GM23338 (cell line): ENCODE measurements around the gene SRMS.

Source experiments
- CREB1 ChIP-seq: fragments of 250-450 bp; sonication (Bioruptor Pico); IDR thresholded peaks from 2 replicates; pipeline ENCODE4 v1.5.0; 2020; ENCODE audit warnings: low read depth, mild to moderate bottlenecking, moderate library complexity
- EZH2 ChIP-seq: fragments of 200-600 bp; sonication (generic); IDR thresholded peaks from one replicate; pipeline ENCODE4 v1.8.0; 2017; ENCODE audit warnings: antibody characterized with exemption, mild to moderate bottlenecking, low read depth; ENCODE audit not compliant: unreplicated experiment
- EZH2phosphoT487 ChIP-seq: fragments of 200-600 bp; sonication (generic); IDR thresholded peaks from one replicate; pipeline ENCODE4 v1.8.1; 2018; ENCODE audit warnings: antibody characterized with exemption; ENCODE audit not compliant: unreplicated experiment
- JUNB ChIP-seq: IDR thresholded peaks from one replicate; pipeline ENCODE4 v1.6.1; 2016; ENCODE audit warnings: antibody characterized with exemption; ENCODE audit not compliant: unreplicated experiment
- NANOG ChIP-seq: IDR thresholded peaks from 2 replicates; pipeline ENCODE4 v1.6.1; 2016; ENCODE audit warnings: antibody characterized with exemption, borderline replicate concordance
- POLR2AphosphoS5 ChIP-seq: IDR thresholded peaks from 2 replicates; pipeline ENCODE4 v1.6.1; 2016; ENCODE audit warnings: antibody characterized with exemption, low read depth
- REST ChIP-seq: IDR thresholded peaks from one replicate; pipeline ENCODE4 v1.6.1; 2018; ENCODE audit warnings: antibody characterized with exemption; ENCODE audit not compliant: unreplicated experiment
- STAT1 ChIP-seq: IDR thresholded peaks from one replicate; pipeline ENCODE4 v1.6.1; 2016; ENCODE audit warnings: antibody characterized with exemption; ENCODE audit not compliant: unreplicated experiment
- ZNF114 ChIP-seq: fragments of 250-450 bp; sonication (Bioruptor Pico); IDR thresholded peaks from 2 replicates; pipeline ENCODE4 v1.5.0; 2020; ENCODE audit warnings: mild to moderate bottlenecking, moderate library complexity
- ZNF331 ChIP-seq: fragments of 250-450 bp; sonication (Bioruptor Pico); IDR thresholded peaks from 2 replicates; pipeline ENCODE4 v1.5.0; 2020; ENCODE audit warnings: low read depth, mild to moderate bottlenecking, moderate library complexity
- TF ChIP-seq, protein P1 (sequence below), 2 experiments: fragments of 200-600 bp in 1 of 2; sonication (generic) in 1 of 2; conservative IDR thresholded peaks; 2 replicates each; pipeline versions ENCODE4 v1.5.1 to v1.6.1; 2016 to 2017; ENCODE audit warnings: antibody characterized with exemption in 2 of 2, low read depth in 2 of 2, mild to moderate bottlenecking in 2 of 2, moderate library complexity in 1 of 2
- TF ChIP-seq, protein P2 (sequence below): IDR thresholded peaks from 2 replicates; pipeline ENCODE4 v1.6.1; 2016; ENCODE audit warnings: antibody characterized with exemption
- TF ChIP-seq, protein P3 (sequence below): fragments of 250-450 bp; sonication (Bioruptor Pico); IDR thresholded peaks from 2 replicates; pipeline ENCODE4 v1.5.0; 2020; ENCODE audit warnings: mild to moderate bottlenecking, moderate library complexity

- TF ChIP-seq, protein P1, sequence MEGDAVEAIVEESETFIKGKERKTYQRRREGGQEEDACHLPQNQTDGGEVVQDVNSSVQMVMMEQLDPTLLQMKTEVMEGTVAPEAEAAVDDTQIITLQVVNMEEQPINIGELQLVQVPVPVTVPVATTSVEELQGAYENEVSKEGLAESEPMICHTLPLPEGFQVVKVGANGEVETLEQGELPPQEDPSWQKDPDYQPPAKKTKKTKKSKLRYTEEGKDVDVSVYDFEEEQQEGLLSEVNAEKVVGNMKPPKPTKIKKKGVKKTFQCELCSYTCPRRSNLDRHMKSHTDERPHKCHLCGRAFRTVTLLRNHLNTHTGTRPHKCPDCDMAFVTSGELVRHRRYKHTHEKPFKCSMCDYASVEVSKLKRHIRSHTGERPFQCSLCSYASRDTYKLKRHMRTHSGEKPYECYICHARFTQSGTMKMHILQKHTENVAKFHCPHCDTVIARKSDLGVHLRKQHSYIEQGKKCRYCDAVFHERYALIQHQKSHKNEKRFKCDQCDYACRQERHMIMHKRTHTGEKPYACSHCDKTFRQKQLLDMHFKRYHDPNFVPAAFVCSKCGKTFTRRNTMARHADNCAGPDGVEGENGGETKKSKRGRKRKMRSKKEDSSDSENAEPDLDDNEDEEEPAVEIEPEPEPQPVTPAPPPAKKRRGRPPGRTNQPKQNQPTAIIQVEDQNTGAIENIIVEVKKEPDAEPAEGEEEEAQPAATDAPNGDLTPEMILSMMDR (conservative IDR thresholded peaks at IDR 0.05; ENCODE audit: low read depth in 2 of 2) = no peak
- TF ChIP-seq EZH2 = no peak
- no peak for TF ChIP-seq POLR2AphosphoS5
- no peak for TF ChIP-seq REST
- no peak for TF ChIP-seq ZNF114 (CRISPR knock-in tag)
- no peak for TF ChIP-seq CREB1 (CRISPR knock-in tag)
- TF ChIP-seq EZH2phosphoT487 = no peak
- no peak for TF ChIP-seq JUNB
- no peak for TF ChIP-seq STAT1
- no peak for TF ChIP-seq NANOG
- TF ChIP-seq, protein P2, sequence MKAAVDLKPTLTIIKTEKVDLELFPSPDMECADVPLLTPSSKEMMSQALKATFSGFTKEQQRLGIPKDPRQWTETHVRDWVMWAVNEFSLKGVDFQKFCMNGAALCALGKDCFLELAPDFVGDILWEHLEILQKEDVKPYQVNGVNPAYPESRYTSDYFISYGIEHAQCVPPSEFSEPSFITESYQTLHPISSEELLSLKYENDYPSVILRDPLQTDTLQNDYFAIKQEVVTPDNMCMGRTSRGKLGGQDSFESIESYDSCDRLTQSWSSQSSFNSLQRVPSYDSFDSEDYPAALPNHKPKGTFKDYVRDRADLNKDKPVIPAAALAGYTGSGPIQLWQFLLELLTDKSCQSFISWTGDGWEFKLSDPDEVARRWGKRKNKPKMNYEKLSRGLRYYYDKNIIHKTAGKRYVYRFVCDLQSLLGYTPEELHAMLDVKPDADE = no peak
- TF ChIP-seq ZNF331 = no peak
- TF ChIP-seq, protein P3, sequence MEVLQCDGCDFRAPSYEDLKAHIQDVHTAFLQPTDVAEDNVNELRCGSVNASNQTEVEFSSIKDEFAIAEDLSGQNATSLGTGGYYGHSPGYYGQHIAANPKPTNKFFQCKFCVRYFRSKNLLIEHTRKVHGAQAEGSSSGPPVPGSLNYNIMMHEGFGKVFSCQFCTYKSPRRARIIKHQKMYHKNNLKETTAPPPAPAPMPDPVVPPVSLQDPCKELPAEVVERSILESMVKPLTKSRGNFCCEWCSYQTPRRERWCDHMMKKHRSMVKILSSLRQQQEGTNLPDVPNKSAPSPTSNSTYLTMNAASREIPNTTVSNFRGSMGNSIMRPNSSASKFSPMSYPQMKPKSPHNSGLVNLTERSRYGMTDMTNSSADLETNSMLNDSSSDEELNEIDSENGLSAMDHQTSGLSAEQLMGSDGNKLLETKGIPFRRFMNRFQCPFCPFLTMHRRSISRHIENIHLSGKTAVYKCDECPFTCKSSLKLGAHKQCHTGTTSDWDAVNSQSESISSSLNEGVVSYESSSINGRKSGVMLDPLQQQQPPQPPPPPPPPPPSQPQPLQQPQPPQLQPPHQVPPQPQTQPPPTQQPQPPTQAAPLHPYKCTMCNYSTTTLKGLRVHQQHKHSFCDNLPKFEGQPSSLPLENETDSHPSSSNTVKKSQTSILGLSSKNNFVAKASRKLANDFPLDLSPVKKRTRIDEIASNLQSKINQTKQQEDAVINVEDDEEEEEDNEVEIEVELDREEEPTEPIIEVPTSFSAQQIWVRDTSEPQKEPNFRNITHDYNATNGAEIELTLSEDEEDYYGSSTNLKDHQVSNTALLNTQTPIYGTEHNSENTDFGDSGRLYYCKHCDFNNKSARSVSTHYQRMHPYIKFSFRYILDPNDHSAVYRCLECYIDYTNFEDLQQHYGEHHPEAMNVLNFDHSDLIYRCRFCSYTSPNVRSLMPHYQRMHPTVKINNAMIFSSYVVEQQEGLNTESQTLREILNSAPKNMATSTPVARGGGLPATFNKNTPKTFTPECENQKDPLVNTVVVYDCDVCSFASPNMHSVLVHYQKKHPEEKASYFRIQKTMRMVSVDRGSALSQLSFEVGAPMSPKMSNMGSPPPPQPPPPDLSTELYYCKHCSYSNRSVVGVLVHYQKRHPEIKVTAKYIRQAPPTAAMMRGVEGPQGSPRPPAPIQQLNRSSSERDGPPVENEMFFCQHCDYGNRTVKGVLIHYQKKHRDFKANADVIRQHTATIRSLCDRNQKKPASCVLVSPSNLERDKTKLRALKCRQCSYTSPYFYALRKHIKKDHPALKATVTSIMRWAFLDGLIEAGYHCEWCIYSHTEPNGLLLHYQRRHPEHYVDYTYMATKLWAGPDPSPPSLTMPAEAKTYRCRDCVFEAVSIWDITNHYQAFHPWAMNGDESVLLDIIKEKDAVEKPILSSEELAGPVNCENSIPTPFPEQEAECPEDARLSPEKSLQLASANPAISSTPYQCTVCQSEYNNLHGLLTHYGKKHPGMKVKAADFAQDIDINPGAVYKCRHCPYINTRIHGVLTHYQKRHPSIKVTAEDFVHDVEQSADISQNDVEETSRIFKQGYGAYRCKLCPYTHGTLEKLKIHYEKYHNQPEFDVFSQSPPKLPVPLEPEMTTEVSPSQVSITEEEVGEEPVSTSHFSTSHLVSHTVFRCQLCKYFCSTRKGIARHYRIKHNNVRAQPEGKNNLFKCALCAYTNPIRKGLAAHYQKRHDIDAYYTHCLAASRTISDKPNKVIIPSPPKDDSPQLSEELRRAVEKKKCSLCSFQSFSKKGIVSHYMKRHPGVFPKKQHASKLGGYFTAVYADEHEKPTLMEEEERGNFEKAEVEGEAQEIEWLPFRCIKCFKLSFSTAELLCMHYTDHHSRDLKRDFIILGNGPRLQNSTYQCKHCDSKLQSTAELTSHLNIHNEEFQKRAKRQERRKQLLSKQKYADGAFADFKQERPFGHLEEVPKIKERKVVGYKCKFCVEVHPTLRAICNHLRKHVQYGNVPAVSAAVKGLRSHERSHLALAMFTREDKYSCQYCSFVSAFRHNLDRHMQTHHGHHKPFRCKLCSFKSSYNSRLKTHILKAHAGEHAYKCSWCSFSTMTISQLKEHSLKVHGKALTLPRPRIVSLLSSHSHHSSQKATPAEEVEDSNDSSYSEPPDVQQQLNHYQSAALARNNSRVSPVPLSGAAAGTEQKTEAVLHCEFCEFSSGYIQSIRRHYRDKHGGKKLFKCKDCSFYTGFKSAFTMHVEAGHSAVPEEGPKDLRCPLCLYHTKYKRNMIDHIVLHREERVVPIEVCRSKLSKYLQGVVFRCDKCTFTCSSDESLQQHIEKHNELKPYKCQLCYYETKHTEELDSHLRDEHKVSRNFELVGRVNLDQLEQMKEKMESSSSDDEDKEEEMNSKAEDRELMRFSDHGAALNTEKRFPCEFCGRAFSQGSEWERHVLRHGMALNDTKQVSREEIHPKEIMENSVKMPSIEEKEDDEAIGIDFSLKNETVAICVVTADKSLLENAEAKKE = no peak
These were observed 41.8 kb downstream of the SRMS start for GRCh38 chr20:63505723-63506122.
